ENCODE measurements around the gene FSD1.

DNA sequence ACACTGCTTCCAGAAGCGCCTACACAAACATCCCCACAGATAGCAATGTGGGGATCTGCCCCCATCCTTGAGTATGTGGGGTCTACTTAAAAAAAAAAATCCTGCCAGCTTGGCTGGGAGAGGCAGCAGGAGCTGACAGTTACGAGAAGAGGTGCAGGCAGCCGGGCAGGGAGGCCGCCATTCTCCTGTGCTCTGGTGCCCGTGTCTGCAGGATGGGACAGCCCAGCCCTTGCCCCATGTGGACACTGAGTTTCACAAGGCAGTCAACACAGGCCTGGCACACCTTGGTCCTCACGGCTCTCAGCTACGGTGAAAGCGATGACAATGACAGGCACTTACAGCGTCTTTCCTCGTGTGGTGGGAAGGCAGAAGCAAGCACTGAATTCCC is 62.9 kb downstream of the FSD1 start:
- TF ChIP-seq, protein P1, sequence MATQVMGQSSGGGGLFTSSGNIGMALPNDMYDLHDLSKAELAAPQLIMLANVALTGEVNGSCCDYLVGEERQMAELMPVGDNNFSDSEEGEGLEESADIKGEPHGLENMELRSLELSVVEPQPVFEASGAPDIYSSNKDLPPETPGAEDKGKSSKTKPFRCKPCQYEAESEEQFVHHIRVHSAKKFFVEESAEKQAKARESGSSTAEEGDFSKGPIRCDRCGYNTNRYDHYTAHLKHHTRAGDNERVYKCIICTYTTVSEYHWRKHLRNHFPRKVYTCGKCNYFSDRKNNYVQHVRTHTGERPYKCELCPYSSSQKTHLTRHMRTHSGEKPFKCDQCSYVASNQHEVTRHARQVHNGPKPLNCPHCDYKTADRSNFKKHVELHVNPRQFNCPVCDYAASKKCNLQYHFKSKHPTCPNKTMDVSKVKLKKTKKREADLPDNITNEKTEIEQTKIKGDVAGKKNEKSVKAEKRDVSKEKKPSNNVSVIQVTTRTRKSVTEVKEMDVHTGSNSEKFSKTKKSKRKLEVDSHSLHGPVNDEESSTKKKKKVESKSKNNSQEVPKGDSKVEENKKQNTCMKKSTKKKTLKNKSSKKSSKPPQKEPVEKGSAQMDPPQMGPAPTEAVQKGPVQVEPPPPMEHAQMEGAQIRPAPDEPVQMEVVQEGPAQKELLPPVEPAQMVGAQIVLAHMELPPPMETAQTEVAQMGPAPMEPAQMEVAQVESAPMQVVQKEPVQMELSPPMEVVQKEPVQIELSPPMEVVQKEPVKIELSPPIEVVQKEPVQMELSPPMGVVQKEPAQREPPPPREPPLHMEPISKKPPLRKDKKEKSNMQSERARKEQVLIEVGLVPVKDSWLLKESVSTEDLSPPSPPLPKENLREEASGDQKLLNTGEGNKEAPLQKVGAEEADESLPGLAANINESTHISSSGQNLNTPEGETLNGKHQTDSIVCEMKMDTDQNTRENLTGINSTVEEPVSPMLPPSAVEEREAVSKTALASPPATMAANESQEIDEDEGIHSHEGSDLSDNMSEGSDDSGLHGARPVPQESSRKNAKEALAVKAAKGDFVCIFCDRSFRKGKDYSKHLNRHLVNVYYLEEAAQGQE (IDR thresholded peaks at IDR 0.05; ENCODE audit: insufficient read depth in 1 of 2, low read depth in 2 of 2, low read length in 2 of 2), result no peak
- TF ChIP-seq POLR2AphosphoS5 (IDR thresholded peaks at IDR 0.05; ENCODE audit: low read depth, low read length), result no peak

Measured in PFSK-1 (cell line).